Measurements from ENCODE around the gene MYOM1.

DNA sequence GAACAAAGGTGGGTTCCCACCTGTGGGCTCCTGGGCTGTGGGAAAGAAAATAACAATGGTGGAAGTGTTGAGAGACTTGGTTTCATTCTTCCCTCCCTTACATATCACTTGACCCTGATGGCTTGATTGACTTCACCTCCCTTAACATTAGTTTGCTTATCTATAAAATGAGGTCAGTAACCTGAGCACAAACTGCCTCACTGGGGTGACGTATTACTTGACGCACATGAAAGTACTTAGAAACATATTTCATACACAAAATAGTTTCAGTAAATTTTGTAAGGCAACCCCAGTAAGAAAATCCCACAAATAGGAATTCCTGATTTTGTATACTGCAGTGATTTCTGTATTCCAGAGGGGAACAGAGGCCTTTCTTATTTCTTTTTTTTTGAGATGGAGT lies 177.4 kb downstream of the MYOM1 start:
- TF ChIP-seq, protein P1, sequence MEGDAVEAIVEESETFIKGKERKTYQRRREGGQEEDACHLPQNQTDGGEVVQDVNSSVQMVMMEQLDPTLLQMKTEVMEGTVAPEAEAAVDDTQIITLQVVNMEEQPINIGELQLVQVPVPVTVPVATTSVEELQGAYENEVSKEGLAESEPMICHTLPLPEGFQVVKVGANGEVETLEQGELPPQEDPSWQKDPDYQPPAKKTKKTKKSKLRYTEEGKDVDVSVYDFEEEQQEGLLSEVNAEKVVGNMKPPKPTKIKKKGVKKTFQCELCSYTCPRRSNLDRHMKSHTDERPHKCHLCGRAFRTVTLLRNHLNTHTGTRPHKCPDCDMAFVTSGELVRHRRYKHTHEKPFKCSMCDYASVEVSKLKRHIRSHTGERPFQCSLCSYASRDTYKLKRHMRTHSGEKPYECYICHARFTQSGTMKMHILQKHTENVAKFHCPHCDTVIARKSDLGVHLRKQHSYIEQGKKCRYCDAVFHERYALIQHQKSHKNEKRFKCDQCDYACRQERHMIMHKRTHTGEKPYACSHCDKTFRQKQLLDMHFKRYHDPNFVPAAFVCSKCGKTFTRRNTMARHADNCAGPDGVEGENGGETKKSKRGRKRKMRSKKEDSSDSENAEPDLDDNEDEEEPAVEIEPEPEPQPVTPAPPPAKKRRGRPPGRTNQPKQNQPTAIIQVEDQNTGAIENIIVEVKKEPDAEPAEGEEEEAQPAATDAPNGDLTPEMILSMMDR (conservative IDR thresholded peaks at IDR 0.05 in 1 of 2, IDR thresholded peaks at IDR 0.05 in 1 of 2; ENCODE audit: extremely low read depth in 1 of 2, insufficient read depth in 1 of 2, low read depth in 1 of 2, low read length in 2 of 2): no peak
- no peak for TF ChIP-seq EZH2 (IDR thresholded peaks at IDR 0.05; ENCODE audit: borderline replicate concordance, low read length)

Data from mammary epithelial cell (primary cell).